Measurements from ENCODE around the gene NCOR2. TPM values are rescaled to one million over a fixed set of nuclear protein-coding genes. Genes with fewer than 3 reads are reported as not detected.

The NCOR2 gene
- total RNA-seq, 4 donors from 2014 or later = 45.3 to 178 (median 99.9) TPM

DNA sequence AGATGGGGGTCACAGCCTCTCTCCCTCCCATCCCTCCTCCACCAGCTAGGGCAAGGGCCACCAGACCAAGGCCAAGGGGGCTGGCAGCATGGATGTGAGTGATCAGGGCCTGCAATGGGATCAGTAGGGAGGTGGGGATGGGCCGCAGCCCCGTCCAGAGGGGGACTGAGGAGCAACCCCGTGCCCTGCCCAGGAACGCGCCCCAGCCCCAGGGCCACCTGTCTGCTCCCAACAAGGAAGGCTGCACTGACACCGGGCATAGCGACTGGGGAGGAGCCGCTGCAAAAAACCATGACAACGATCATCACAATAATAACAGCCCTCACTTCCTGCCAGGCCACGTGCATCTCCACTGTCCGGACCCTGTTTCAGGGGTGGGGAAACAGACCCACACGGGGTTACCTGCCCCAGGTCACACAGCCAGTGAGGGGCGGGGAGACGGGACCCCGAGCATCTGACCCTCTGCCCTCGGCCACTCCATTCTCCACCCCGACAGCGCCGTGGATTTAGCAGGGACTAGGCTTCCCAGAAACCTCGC lies 24.3 kb downstream of the NCOR2 start:
- TF ChIP-seq POLR2A (IDR thresholded peaks at IDR 0.05) = no peak
- TF ChIP-seq, protein P1, sequence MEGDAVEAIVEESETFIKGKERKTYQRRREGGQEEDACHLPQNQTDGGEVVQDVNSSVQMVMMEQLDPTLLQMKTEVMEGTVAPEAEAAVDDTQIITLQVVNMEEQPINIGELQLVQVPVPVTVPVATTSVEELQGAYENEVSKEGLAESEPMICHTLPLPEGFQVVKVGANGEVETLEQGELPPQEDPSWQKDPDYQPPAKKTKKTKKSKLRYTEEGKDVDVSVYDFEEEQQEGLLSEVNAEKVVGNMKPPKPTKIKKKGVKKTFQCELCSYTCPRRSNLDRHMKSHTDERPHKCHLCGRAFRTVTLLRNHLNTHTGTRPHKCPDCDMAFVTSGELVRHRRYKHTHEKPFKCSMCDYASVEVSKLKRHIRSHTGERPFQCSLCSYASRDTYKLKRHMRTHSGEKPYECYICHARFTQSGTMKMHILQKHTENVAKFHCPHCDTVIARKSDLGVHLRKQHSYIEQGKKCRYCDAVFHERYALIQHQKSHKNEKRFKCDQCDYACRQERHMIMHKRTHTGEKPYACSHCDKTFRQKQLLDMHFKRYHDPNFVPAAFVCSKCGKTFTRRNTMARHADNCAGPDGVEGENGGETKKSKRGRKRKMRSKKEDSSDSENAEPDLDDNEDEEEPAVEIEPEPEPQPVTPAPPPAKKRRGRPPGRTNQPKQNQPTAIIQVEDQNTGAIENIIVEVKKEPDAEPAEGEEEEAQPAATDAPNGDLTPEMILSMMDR (IDR thresholded peaks at IDR 0.05) = no peak
- no peak overlapping the region for H3K4me3 ChIP-seq (replicated peaks in 1 of 3)
- no peaks in the 10 kb centered on the region for H3K27me3 ChIP-seq
- no peak overlapping the region for H3K27ac ChIP-seq
- intact Hi-C loops (cut with DNase I) = no loop called here
- 27 to 33% methylated on average over 3 to 17 of the region's 20 CpGs for WGBS, 2 donors
- H3K36me3 ChIP-seq = no peaks in the 10 kb centered on the region
- H3K9me3 ChIP-seq = no peaks in the 10 kb centered on the region
- peaks cover 42 to 67% of the 10 kb centered on the region in 2 donors for H3K4me1 ChIP-seq
- peak in 1 of 2 donors; percentile 31 for DNase-seq

DNA sequence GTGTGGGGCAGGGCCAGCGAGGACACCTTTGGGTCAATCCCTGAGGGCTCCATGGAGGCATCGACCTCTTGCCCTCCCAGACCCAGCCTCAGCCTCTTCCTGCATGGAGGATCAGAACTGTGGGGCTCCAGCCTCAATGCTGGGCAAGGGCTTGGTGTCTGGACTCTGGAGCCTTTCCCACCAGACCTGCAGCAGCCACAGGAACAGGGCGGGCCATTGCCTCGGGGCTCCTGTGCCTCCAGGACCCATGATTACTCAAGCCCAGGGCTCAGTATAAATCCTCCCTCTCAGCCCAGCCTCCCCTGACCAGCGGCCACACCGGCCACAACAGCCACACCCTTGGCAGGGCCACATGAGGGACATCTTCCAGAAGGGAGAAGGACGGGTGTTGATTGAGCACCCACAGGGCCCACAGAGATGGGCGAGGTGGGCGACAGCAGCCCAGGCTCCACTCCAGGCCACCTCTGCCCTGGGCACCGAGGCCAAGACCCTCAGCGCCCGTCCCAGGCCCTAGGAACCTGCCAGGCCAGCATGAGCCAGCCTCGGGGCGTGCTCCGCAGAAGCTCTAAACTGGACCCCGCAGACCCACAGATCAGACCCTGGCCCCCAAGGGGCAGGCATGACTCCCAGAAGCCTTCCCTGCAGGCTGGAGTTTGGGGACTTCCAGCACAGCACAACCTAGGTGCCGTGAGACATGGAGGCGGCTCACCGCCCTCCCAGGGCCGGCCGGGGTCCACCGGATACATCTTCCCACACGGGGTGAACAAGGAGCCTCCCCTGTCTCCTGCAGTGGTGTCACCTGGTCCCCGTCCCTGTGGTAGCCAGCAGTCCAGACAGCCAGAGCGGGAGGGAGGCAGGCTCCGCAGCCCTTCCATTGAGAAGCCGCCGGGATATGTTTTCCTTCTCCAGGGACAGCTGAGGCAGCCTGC lies 25.1 kb downstream of the NCOR2 start:
- Histone ChIP-seq H3K27me3 (no peaks in the 10 kb centered on the region), H3K36me3 (no peaks in the 10 kb centered on the region), H3K4me1 (peaks cover 49 to 76% of the 10 kb centered on the region in 2 donors), H3K9me3 (no peaks in the 10 kb centered on the region), H3K27ac (peak overlapping the region in 2 of 3 donors; percentile 2 to 28), H3K4me3 (replicated peaks in 1 of 3) (no peak overlapping the region)
- TF ChIP-seq, protein P1 (IDR thresholded peaks at IDR 0.05) = no peak
- TF ChIP-seq POLR2A (IDR thresholded peaks at IDR 0.05) = no peak
- intact Hi-C loops (cut with DNase I) = no loop called here
- no peak for DNase-seq
- WGBS, 2 donors = 77 to 91% methylated on average over 7 to 16 of the region's 28 CpGs

DNA sequence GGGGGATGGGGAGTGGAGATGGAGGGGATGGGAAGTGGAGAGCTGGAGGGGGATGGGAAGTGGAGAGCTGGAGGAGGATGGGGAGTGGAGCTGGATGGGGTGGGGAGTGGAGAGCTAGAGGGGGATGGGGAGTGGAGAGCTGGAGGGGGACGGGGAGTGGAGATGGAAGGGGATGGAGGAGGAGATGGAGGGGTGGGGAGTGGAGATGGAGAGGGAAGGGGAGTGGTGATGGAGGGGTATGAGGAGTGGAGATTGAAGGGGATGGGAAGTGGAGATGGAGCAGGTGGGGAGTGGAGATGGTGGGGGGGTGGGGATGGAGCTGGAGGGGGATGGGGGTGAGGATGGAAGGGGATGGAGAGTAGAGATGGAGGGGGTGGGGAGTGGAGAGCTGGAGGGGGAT lies 26.1 kb downstream of the NCOR2 start:
- H3K4me3 ChIP-seq (replicated peaks in 1 of 3) = no peak overlapping the region
- WGBS, 2 donors = 43 to 100% methylated on average over 1 of the region's 1 CpG
- H3K4me1 ChIP-seq = peaks cover 55 to 83% of the 10 kb centered on the region in 2 donors
- no peaks in the 10 kb centered on the region for H3K27me3 ChIP-seq
- no peak for DNase-seq
- no peaks in the 10 kb centered on the region for H3K36me3 ChIP-seq
- no peak for TF ChIP-seq POLR2A (IDR thresholded peaks at IDR 0.05)
- TF ChIP-seq, protein P1 (IDR thresholded peaks at IDR 0.05) = no peak
- H3K9me3 ChIP-seq = no peaks in the 10 kb centered on the region
- intact Hi-C loops (cut with DNase I) = no loop called here
- no peak overlapping the region for H3K27ac ChIP-seq

DNA sequence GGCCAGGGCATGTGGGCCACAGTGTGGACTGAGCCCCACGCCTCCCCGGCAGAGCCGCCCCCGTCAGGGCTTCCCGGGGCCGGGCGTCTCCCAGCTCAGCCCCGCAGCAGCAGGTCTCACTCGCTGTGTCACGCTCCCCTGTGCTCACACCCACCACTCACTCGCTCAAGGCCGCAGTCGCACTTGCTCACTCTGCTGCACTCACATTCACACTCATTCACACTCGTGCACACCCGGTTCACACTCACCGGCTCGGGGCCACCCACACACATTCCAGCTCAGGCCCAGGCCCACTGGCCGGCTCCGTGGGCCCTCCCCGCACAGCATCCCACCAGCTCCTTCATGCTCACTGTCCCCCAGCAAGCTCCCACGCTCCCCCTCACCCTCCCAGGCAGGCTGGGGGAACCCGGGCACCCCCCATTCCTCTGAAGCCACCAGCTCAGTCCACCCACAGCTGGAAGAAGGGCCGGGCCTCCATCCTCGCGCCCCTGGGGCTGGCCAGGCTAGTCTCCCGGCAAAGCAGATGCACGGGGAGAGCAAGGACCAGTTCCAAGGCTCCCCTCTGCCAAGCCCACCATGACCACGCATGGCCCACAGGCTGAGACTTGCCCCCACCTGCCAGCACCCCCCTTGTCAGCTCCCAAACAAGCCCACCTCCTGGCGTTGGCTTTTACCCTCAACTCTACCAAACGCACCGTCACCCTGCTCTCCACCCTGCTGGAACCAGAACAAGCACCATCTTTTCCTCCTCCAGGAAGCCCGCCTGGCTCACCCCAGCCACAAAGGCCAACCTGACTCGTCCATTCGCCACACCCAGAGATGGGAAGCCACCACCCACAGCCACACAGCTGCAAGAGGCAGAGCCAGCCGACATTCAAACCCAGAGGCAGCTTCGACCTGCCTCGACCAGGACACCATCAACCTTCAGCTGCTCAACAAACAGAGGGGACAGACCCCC lies 28.0 kb downstream of the NCOR2 start:
- intact Hi-C loops (cut with DNase I) = no loop called here
- H3K4me3 ChIP-seq (replicated peaks in 1 of 3) = no peak overlapping the region
- H3K27ac ChIP-seq = peak overlapping the region; percentile 79 to 86 (median 81)
- no peaks in the 10 kb centered on the region for H3K27me3 ChIP-seq
- peak in 1 of 2 donors; percentile 29 for DNase-seq
- H3K9me3 ChIP-seq = no peaks in the 10 kb centered on the region
- H3K4me1 ChIP-seq = peaks cover 55 to 64% of the 10 kb centered on the region in 2 donors
- WGBS, 2 donors = 88% methylated on average over 31 to 33 of the region's 37 CpGs
- TF ChIP-seq POLR2A (IDR thresholded peaks at IDR 0.05) = no peak
- TF ChIP-seq, protein P1 (IDR thresholded peaks at IDR 0.05) = no peak
- H3K36me3 ChIP-seq = no peaks in the 10 kb centered on the region
